A549 (cell line): ENCODE data around the gene HOXB7.

ENCODE experiments used
- RCOR1 ChIP-seq: fragments of 150-350 bp; IDR thresholded peaks from 2 replicates; pipeline ENCODE4 v1.6.1; 2014; ENCODE audit warnings: antibody characterized with exemption, low read length, low read depth
- RFX5 ChIP-seq: fragments of 450-650 bp; IDR thresholded peaks from 2 replicates; pipeline ENCODE4 v1.7.1; 2014; ENCODE audit warnings: antibody characterized with exemption, mild to moderate bottlenecking, moderate library complexity
- TP53 ChIP-seq: fragments of 250-450 bp; sonication (Bioruptor Pico); IDR thresholded peaks from 2 replicates; pipeline ENCODE4 v1.5.0; 2021; ENCODE audit warnings: mild to moderate bottlenecking, moderate library complexity

DNA sequence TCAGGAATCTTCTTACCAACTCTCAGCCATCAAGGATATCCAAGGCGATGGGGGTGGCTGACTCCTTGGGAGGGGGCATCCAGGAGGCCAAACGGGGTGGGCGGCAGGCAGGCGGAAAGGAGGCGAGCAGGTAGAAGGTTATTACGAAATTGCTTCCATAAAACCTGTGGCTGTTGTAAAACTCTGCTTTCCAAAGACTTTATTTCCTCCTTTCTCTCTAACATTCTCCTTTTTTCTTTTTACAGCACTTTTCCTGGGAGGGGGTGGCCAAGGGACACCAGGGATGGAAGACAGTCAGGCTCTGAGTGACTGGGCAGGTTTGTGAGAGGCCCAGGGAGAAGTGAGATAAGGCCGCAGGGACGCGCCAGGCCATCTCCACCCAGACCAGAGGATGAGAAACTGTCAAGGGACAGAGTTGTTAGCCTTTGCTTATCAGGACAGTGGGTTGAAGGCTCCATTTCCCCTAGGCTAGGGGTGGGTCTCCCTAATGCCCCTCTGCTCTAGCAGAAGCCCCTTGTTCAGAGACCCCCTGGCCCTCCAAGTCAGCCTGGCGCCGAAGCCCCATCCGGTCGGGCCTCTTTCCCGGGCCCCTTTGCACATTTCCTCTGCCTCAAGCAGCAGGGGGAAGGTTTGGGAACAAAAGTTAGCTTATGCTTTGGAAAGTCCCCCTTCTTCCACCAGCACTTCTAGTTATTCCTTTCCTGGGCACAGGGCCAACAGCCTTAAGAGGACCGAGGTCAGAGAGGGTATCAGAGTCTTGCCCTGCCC lies 20.3 kb upstream of the HOXB7 start:
- TF ChIP-seq TP53 (no peak), RCOR1 (no peak), RFX5 (no peak)
